Uterus (tissue), 2 donors: ENCODE measurements around the gene LBHD2.

Experiments
- CTCF ChIP-seq, 4 experiments: fragments of 200-600 bp in 2 of 4; fragments of 450-650 bp in 2 of 4; sonication (generic) in 2 of 4; IDR thresholded peaks; one replicate each; pipeline ENCODE4 v1.5.1; 2016 to 2019; ENCODE audit warnings: antibody characterized with exemption in 4 of 4, mild to moderate bottlenecking in 2 of 4, moderate library complexity in 1 of 4
- POLR2A ChIP-seq, 2 donors: fragments of 450-650 bp; IDR thresholded peaks; one replicate each; pipeline ENCODE4 v1.6.1; 2016; ENCODE audit warnings: antibody characterized with exemption in 2 of 2, mild to moderate bottlenecking in 1 of 2, moderate library complexity in 1 of 2

GRCh38 chr14:103043257-103044015, 40.6 kb upstream of the LBHD2 start:
- TF ChIP-seq POLR2A (IDR thresholded peaks at IDR 0.05) (no peak), CTCF (IDR thresholded peaks at IDR 0.05) (no peak)
